Stimulated activated CD8-positive, alpha-beta memory T cell treated with anti-CD3 and anti-CD28 coated beads, Interleukin-15, amount 100 ng/mL, for 24 hours (primary cell): ENCODE measurements around the gene ZDHHC9.

Experiments used
- DNase-seq: peaks from one replicate; pipeline ENCODE4 v3.0.0-alpha.2; 2020; ENCODE audit warnings: low read depth

Gene ZDHHC9

GRCh38 chrX:129786210-129786651, 57.5 kb downstream of the ZDHHC9 start:
- no peak for DNase-seq

DNA sequence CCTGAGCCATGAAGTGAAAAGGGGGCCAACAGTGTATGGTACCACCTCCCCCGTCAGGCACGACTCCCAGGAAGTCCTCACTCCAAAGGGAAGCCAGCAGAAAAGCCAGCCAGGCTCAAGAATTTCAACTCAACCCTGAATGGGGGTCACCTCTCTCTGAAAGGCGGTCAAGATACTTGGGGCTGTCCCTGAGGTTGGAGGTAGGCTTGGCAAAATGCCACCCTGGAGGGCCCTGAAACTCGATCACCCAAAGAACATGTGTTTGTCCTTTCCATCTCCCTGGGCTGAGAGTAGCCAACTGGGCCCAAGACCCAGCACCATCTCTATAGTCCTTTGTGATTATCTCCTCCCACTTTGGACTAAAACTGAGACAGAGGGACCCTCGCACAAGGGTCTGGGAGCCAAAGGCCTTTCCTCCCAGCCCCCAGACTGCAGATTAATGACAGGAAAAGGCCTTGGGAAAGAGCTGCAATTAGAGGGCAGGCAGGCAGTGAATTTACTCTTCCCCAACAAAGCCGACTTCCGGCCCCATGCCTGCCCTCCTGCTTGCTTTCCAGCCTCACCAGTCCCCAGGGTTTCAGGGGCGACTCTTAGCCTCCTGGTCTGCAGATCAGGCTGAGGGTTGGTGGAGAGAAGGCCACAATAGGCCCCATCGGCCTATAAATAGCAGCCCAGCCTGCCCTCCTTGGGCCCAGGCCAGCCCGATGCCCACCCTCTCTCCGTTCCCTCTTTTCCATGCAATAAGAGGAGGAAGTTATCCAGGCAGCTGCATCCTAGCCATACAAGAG, 58.3 kb downstream of the ZDHHC9 start:
- no peak for DNase-seq

- DNase-seq, result no peak
Observed at GRCh38 chrX:129784371-129784770, 59.3 kb downstream of the ZDHHC9 start.

- no peak for DNase-seq
Observed at GRCh38 chrX:129783291-129783713, 60.4 kb downstream of the ZDHHC9 start.

GRCh38 chrX:129782706-129783105, 61.0 kb downstream of the ZDHHC9 start:
- no peak for DNase-seq

DNA sequence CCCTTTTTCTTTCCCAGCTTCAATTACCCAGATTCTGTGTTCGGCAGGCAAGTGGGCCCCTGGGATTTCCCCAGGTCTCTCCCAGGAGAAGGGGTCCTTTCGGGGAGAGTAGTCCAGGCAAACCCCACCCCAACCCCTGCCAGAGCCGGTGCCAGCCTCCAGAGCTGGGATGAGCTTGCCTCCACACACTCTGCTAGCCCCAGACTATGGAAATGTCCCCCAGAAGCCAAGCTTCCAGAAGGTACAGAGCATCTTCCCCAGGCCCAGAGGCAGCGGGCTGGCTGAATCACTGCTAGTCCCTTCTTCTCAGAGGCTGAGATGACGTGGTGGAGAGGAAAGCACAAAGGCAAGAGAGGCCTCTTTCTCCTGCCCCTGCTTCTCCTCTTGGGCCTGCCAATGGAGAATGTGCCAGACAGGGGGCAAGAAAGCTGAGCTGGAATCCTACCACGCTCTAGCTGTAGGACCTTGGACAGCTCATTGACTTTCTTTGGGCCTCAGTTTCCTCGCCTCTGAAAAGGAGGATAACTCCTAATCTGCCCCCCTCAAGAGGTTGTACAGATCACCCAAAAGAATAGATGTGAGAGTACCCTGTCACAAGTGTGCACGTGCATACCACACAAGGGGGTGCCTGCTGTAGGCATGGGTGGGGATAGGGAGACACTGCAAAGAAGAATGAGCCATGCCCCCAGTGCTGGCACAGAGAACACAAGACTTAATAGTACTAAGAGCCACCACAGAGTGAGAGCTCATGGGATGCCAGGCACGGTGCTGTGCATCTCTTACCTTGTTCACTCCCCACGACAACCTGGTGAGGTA, 61.8 kb downstream of the ZDHHC9 start:
- DNase-seq, result no peak

GRCh38 chrX:129781134-129781672, 62.5 kb downstream of the ZDHHC9 start:
- no peak for DNase-seq

- DNase-seq, result no peak
Observed at GRCh38 chrX:129780441-129781105, 63.1 kb downstream of the ZDHHC9 start.

- no peak for DNase-seq
Observed at GRCh38 chrX:129779747-129780146, 63.9 kb downstream of the ZDHHC9 start, which contains the start of gene SASH3. Gene SASH3, plus strand, starts transcription at chrX:129779949. Its CDS starts 149 bp downstream, at chrX:129780098.

- DNase-seq, result no peak
Observed at GRCh38 chrX:129779086-129779672, 64.5 kb downstream of the ZDHHC9 start.

- DNase-seq, result no peak
Observed at GRCh38 chrX:129777218-129778030, 66.3 kb downstream of the ZDHHC9 start.

GRCh38 chrX:129773649-129774458, 69.8 kb downstream of the ZDHHC9 start:
- no peak for DNase-seq

GRCh38 chrX:129772796-129773431, 70.8 kb downstream of the ZDHHC9 start:
- no peak for DNase-seq

GRCh38 chrX:129771266-129771995, 72.3 kb downstream of the ZDHHC9 start:
- DNase-seq, result no peak

- no peak for DNase-seq
Observed at GRCh38 chrX:129769467-129770154, 74.1 kb downstream of the ZDHHC9 start.

- DNase-seq, result no peak
Observed at GRCh38 chrX:129768586-129769466, 74.9 kb downstream of the ZDHHC9 start.

GRCh38 chrX:129768186-129768585, 75.5 kb downstream of the ZDHHC9 start:
- DNase-seq, result no peak
